OCI-LY1 (cell line): ENCODE results near the gene RAI2.

Source experiments
- EZH2 ChIP-seq: fragments of 200-600 bp; sonication (generic), shearing (Covaris generic); IDR thresholded peaks from 2 replicates; pipeline ENCODE4 v1.8.0; 2017; ENCODE audit warnings: borderline replicate concordance, mixed run types, mild to moderate bottlenecking, antibody characterized with exemption, low read length, moderate library complexity, mixed read lengths
- TF ChIP-seq, protein P1 (sequence below): fragments of 200-600 bp; sonication (generic), shearing (Covaris generic); IDR thresholded peaks from 2 replicates; pipeline ENCODE4 v1.5.1; 2017; ENCODE audit warnings: mild to moderate bottlenecking, antibody characterized with exemption, low read length, moderate library complexity, mixed read lengths

DNA sequence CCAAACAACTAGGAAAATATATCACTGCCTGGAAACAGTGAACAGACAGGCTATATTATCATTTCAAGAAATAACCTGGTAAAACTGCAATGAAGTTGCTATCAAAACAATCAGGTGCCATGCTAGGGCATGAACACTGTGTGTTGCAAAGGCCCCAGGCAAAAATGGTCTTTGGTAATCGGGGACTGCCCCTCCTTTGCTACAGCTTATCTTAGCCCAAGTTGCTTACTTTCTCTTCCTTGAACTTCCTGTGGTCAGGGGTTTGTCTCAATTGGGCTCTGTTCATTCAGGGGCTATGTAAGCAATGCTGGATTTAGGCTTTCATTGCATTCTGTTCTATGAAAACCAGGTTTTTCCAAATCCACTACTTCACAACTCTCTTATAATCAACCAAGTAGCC is 93.4 kb downstream of the RAI2 start:
- TF ChIP-seq, protein P1, sequence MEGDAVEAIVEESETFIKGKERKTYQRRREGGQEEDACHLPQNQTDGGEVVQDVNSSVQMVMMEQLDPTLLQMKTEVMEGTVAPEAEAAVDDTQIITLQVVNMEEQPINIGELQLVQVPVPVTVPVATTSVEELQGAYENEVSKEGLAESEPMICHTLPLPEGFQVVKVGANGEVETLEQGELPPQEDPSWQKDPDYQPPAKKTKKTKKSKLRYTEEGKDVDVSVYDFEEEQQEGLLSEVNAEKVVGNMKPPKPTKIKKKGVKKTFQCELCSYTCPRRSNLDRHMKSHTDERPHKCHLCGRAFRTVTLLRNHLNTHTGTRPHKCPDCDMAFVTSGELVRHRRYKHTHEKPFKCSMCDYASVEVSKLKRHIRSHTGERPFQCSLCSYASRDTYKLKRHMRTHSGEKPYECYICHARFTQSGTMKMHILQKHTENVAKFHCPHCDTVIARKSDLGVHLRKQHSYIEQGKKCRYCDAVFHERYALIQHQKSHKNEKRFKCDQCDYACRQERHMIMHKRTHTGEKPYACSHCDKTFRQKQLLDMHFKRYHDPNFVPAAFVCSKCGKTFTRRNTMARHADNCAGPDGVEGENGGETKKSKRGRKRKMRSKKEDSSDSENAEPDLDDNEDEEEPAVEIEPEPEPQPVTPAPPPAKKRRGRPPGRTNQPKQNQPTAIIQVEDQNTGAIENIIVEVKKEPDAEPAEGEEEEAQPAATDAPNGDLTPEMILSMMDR: no peak
- TF ChIP-seq EZH2: no peak
